Measurements from ENCODE around the gene ACOD1. TPM values are rescaled to one million over a fixed set of nuclear protein-coding genes. Genes with fewer than 3 reads are reported as not detected.

The ACOD1 gene
- total and polyA plus RNA-seq, 2 of the 13 experiments (the other 11 are each of a cell fraction or from before 2014, with no cell fraction given): not detected

DNA sequence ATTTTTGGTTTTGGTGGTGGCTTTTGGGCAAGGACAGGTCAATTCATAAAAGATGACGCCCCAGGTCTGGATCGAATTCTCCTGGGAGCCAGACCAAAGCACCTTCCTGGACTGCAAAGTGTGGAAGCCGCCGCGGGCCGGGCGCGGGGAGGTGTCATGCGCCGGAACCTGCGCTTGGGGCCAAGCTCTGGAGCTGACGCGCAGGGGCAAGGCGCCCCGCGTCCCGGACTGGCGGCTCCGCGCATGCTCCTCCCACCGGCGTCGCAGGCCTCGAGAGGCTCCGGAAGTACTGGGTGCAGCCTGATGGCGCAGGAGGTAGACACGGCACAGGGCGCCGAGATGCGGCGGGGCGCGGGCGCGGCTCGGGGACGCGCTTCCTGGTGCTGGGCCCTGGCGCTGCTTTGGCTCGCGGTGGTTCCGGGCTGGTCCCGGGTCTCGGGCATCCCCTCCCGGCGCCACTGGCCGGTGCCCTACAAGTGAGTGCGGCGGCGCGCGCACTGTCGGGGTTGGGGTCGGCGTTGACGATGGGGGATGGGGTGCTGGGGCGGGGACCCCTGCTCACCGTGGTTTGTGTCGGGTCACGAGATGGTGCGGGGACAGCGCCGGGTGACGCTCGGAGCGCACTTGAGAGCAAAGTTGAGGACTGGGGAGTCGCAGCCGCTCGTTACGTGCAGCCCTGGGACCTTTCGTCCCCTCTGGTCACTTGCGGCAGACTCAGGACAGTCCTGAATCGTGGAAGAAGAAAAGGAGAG is 43.7 kb downstream of the ACOD1 start, which contains the start of gene CLN5 (continued):
- TF ChIP-seq MTERF4 (CRISPR knock-in tag; IDR thresholded peaks at IDR 0.05): no peak
- TF ChIP-seq ZNF766 (CRISPR knock-in tag; IDR thresholded peaks at IDR 0.05; ENCODE audit: borderline replicate concordance): peak; percentile 95
- TF ChIP-seq FIP1L1 (IDR thresholded peaks at IDR 0.05; ENCODE audit: borderline replicate concordance, insufficient read depth, low read depth, low read length): peak; percentile 61; the same call in 1 of the 2 replicates
- TF ChIP-seq THAP7 (CRISPR knock-in tag; IDR thresholded peaks at IDR 0.05): no peak; the same call in 1 of the 2 replicates
- TF ChIP-seq ETV5 (CRISPR knock-in tag; IDR thresholded peaks at IDR 0.05; ENCODE audit: borderline replicate concordance): peak; percentile 98
- peak; percentile 88; the same call in 1 of the 2 replicates for TF ChIP-seq ZSCAN21 (CRISPR knock-in tag; IDR thresholded peaks at IDR 0.05; ENCODE audit: borderline replicate concordance)
- TF ChIP-seq ZNF460 (CRISPR knock-in tag; IDR thresholded peaks at IDR 0.05; ENCODE audit: borderline replicate concordance): peak; percentile 11; the same call in 1 of the 2 replicates
- TF ChIP-seq ZNF260 (CRISPR knock-in tag; IDR thresholded peaks at IDR 0.05; ENCODE audit: borderline replicate concordance, low read depth): no peak
- TF ChIP-seq, protein P1, sequence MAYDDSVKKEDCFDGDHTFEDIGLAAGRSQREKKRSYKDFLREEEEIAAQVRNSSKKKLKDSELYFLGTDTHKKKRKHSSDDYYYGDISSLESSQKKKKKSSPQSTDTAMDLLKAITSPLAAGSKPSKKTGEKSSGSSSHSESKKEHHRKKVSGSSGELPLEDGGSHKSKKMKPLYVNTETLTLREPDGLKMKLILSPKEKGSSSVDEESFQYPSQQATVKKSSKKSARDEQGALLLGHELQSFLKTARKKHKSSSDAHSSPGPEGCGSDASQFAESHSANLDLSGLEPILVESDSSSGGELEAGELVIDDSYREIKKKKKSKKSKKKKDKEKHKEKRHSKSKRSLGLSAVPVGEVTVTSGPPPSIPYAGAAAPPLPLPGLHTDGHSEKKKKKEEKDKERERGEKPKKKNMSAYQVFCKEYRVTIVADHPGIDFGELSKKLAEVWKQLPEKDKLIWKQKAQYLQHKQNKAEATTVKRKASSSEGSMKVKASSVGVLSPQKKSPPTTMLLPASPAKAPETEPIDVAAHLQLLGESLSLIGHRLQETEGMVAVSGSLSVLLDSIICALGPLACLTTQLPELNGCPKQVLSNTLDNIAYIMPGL (CRISPR knock-in tag; IDR thresholded peaks at IDR 0.05; ENCODE audit: borderline replicate concordance in 1 of 2, low read depth in 1 of 2): peak; percentile 88 to 90
- TF ChIP-seq BRD4 (CRISPR knock-in tag; IDR thresholded peaks at IDR 0.05): peak; percentile 92
- TF ChIP-seq ZNF841 (CRISPR knock-in tag; IDR thresholded peaks at IDR 0.05; ENCODE audit: borderline replicate concordance): no peak
- no peak for TF ChIP-seq ZNF12 (CRISPR knock-in tag; IDR thresholded peaks at IDR 0.05)
- no peak for TF ChIP-seq MYNN (CRISPR knock-in tag; IDR thresholded peaks at IDR 0.05; ENCODE audit: low read depth)
- peak; percentile 27 for TF ChIP-seq TEAD3 (CRISPR knock-in tag; optimal IDR thresholded peaks at IDR 0.05; ENCODE audit: borderline replicate concordance)
- peak; percentile 91 for TF ChIP-seq ZNF256 (CRISPR knock-in tag; conservative IDR thresholded peaks at IDR 0.05)
- peak; percentile 58; the same call in 1 of the 2 replicates for TF ChIP-seq CREBL2 (CRISPR knock-in tag; IDR thresholded peaks at IDR 0.05; ENCODE audit: borderline replicate concordance)
- no peak for TF ChIP-seq FOXA1 (IDR thresholded peaks at IDR 0.05)
- TF ChIP-seq FOXA1 (CRISPR knock-in tag; IDR thresholded peaks at IDR 0.05): 0 out of 2 replicates have a peak, but pooled peaks have one; percentile 36
- TF ChIP-seq CBX5 (CRISPR knock-in tag; IDR thresholded peaks at IDR 0.05; ENCODE audit: borderline replicate concordance): peak; percentile 14; the same call in 1 of the 2 replicates
- no peak for TF ChIP-seq RBM39 (IDR thresholded peaks at IDR 0.05; ENCODE audit: low read depth, low read length, poor library complexity, severe bottlenecking)
- no peak for TF ChIP-seq HOXA7 (CRISPR knock-in tag; IDR thresholded peaks at IDR 0.05)
- no peak; the same call in 1 of the 2 replicates for TF ChIP-seq ZNF784 (CRISPR knock-in tag; IDR thresholded peaks at IDR 0.05; ENCODE audit: borderline replicate concordance)
- TF ChIP-seq ZBTB26 (CRISPR knock-in tag; IDR thresholded peaks at IDR 0.05; ENCODE audit: borderline replicate concordance): no peak
